CD14-positive monocyte (primary cell): ENCODE results near the gene FHOD3. TPM values are rescaled to one million over a fixed set of nuclear protein-coding genes. Genes with fewer than 3 reads are reported as not detected.

Experiments
- DNase-seq, 3 donors: peaks; one replicate each; pipeline ENCODE4 v3.0.0-alpha.2; 2011 to 2022
- H2AFZ ChIP-seq: 2 replicates; pipeline ENCODE4 v1.6.0; 2012; ENCODE audit warnings: mild to moderate bottlenecking, low read depth, low read length, inconsistent platforms; ENCODE audit not compliant: insufficient read depth, poor library complexity, severe bottlenecking
- H3K27ac ChIP-seq, 2 donors: 1 replicate in 1 of 2; 2 replicates in 1 of 2; pipeline ENCODE4 v1.5.1; 2012 to 2013; ENCODE audit warnings: low read length in 2 of 2, control low read depth in 1 of 2, inconsistent platforms in 1 of 2, low read depth in 1 of 2, mild to moderate bottlenecking in 1 of 2
- H3K27me3 ChIP-seq, 2 donors: one replicate each; pipeline versions ENCODE4 v1.6.0 to v1.6.1; 2011 to 2013; ENCODE audit warnings: low read length in 2 of 2; ENCODE audit not compliant: control insufficient read depth in 2 of 2, insufficient read depth in 2 of 2
- H3K36me3 ChIP-seq, 2 donors: replicated peaks in 1 of 2; 1 replicate in 1 of 2; 2 replicates in 1 of 2; pipeline versions ENCODE4 v1.5.1 to v1.6.1; 2012 to 2013; ENCODE audit warnings: low read length in 2 of 2, control low read depth in 1 of 2, inconsistent platforms in 1 of 2, mild to moderate bottlenecking in 1 of 2; ENCODE audit not compliant: insufficient read depth in 2 of 2, control insufficient read depth in 1 of 2
- H3K4me1 ChIP-seq, 2 donors: 1 replicate in 1 of 2; 2 replicates in 1 of 2; pipeline versions ENCODE4 v1.5.1 to v1.6.1; 2012 to 2013; ENCODE audit warnings: low read length in 2 of 2, control low read depth in 1 of 2, inconsistent platforms in 1 of 2, mild to moderate bottlenecking in 1 of 2, moderate library complexity in 1 of 2; ENCODE audit not compliant: insufficient read depth in 2 of 2, control insufficient read depth in 1 of 2
- H3K4me2 ChIP-seq: replicated peaks from 2 replicates; pipeline ENCODE3; 2012; ENCODE audit warnings: low read length, moderate library complexity, mild to moderate bottlenecking; ENCODE audit not compliant: poor library complexity, severe bottlenecking; ENCODE audit errors: extremely low read depth
- H3K4me3 ChIP-seq, 3 experiments: fragments of 200-600 bp in 1 of 3; sonication (generic) in 1 of 3; replicated peaks in 1 of 3; 1 replicate in 2 of 3; 2 replicates in 1 of 3; pipeline ENCODE4 v1.5.1; 2011 to 2013; ENCODE audit warnings: low read length in 3 of 3, mild to moderate bottlenecking in 3 of 3, control low read depth in 2 of 3, low read depth in 2 of 3, inconsistent platforms in 1 of 3, moderate library complexity in 1 of 3
- H3K79me2 ChIP-seq: 2 replicates; pipeline ENCODE4 v1.6.0; 2012; ENCODE audit warnings: mild to moderate bottlenecking, control low read depth, inconsistent platforms, low read length, moderate library complexity; ENCODE audit not compliant: insufficient read depth
- H3K9ac ChIP-seq: 2 replicates; pipeline ENCODE4 v1.6.0; 2017; ENCODE audit warnings: low read length, mild to moderate bottlenecking; ENCODE audit not compliant: insufficient read depth, poor library complexity, severe bottlenecking
- H3K9me3 ChIP-seq, 2 donors: replicated peaks in 1 of 2; 1 replicate in 1 of 2; 2 replicates in 1 of 2; pipeline versions ENCODE4 v1.5.1 to v1.6.1; 2012 to 2013; ENCODE audit warnings: low read length in 2 of 2, control low read depth in 1 of 2; ENCODE audit not compliant: control insufficient read depth in 1 of 2, insufficient read depth in 1 of 2
- H4K20me1 ChIP-seq: 2 replicates; pipeline ENCODE4 v1.6.0; 2012; ENCODE audit warnings: mild to moderate bottlenecking, low read length, control low read depth, moderate library complexity; ENCODE audit not compliant: insufficient read depth
- H3K27ac Mint-ChIP-seq, 7 donors: one replicate each; pipeline ENCODE4 v1.8.0; 2020; ENCODE audit warnings: mild to moderate bottlenecking in 7 of 7, mixed read lengths in 7 of 7, moderate library complexity in 6 of 7, inconsistent platforms in 2 of 7
- H3K27me3 Mint-ChIP-seq, 3 donors: one replicate each; pipeline ENCODE4 v1.8.0; 2021 to 2022; ENCODE audit warnings: low read depth in 3 of 3, mild to moderate bottlenecking in 3 of 3, mixed read lengths in 3 of 3, moderate library complexity in 3 of 3, inconsistent platforms in 1 of 3
- H3K36me3 Mint-ChIP-seq, 2 donors: one replicate each; pipeline ENCODE4 v1.8.0; 2020; ENCODE audit warnings: mixed read lengths in 2 of 2, inconsistent platforms in 1 of 2, mild to moderate bottlenecking in 1 of 2
- H3K4me1 Mint-ChIP-seq: one replicate; pipeline ENCODE4 v1.8.0; 2020; ENCODE audit warnings: mild to moderate bottlenecking, mixed read lengths
- H3K4me3 Mint-ChIP-seq, 2 donors: one replicate each; pipeline ENCODE4 v1.8.0; 2020; ENCODE audit warnings: mild to moderate bottlenecking in 2 of 2, mixed read lengths in 2 of 2, moderate library complexity in 1 of 2
- H3K9me3 Mint-ChIP-seq, 7 donors: one replicate each; pipeline ENCODE4 v1.8.0; 2020 to 2022; ENCODE audit warnings: mixed read lengths in 7 of 7, mild to moderate bottlenecking in 6 of 7, moderate library complexity in 6 of 7, inconsistent platforms in 2 of 7
- WGBS: methylation state at CpG from one replicate; pipeline ENCODE4 v1.1.5; 2013; ENCODE audit warnings: missing lambda C conversion rate; ENCODE audit not compliant: insufficient coverage; 5-methylcytosine and 5-hydroxymethylcytosine counted together
- intact Hi-C, 2 donors: fragments of 100-400 bp; cut with micrococcal nuclease; formaldehyde crosslinking; loops; one replicate each; pipeline versions ENCODE4 v1.15.0 to v1.15.1; 2023
- polyA plus RNA-seq, 3 donors: library from polyadenylated mRNA; depleted of rRNA in 1 of 3; unstranded in 2 of 3; stranded (reverse) in 1 of 3; fragments of 300-500 nt in 2 of 3; fragments of >200 nt in 1 of 3; fragmentation: Illumina TruSeq in 2 of 3; gene quantifications; 1 replicate in 2 of 3; 2 replicates in 1 of 3; pipeline ENCODE4 v1.2.3, GENCODE V29; 2012 to 2021
- TF ChIP-seq, protein P1 (sequence below): fragments of 200-600 bp; IDR thresholded peaks from one replicate; pipeline ENCODE4 v1.8.0; 2022; ENCODE audit warnings: antibody characterized with exemption, mild to moderate bottlenecking

The FHOD3 gene
- polyA plus RNA-seq, 3 donors: not detected

DNA sequence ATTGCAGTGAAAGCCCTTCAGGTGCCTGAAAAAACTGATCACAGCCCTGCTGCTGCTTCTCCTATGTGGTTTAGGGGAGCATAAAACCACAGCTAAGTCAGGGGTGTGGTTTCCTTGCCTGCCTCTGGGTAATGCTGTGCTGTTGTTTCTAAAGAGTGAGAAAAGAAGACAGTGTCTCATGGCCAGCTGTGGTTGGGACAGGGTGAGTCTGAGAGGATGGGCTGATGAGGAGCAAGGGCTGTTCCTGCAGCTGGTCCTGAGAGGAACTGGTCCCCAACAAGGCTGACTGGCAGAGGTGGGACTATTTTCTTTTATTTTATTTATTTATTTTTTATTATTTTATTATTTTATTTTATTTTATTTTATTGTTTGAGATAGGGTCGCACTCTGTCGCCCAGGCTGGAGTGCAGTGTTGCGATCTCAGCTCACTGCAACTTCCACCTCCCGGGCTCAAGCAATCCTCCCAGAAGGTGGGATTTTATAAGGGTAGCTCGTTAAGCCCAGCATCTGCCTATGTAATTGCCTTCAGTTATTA, 236.7 kb downstream of the FHOD3 start:
- peaks cover 0 to 12% (median 1%) of the 10 kb centered on the region in 7 donors for H3K9me3 Mint-ChIP-seq
- no peak overlapping the region for H3K4me3 ChIP-seq
- H3K4me2 ChIP-seq: no peak overlapping the region
- no peak for DNase-seq
- H2AFZ ChIP-seq: no peak overlapping the region
- H3K4me1 ChIP-seq: no peaks in the 10 kb centered on the region
- H3K79me2 ChIP-seq: no peaks in the 10 kb centered on the region
- H3K27me3 ChIP-seq: no peaks in the 10 kb centered on the region
- intact Hi-C loops: no loop called here
- no peak overlapping the region for H3K27ac ChIP-seq
- H3K27me3 Mint-ChIP-seq: peaks cover 0 to 3% (median 2%) of the 10 kb centered on the region in 3 donors
- no peaks in the 10 kb centered on the region for H3K36me3 Mint-ChIP-seq
- no peaks in the 10 kb centered on the region for H3K4me1 Mint-ChIP-seq
- no peaks in the 10 kb centered on the region for H3K36me3 ChIP-seq
- no peak overlapping the region for H3K9ac ChIP-seq
- no peak overlapping the region for H3K27ac Mint-ChIP-seq
- no CpG with 5 or more reads among the region's 5 CpGs for WGBS
- TF ChIP-seq, protein P1, sequence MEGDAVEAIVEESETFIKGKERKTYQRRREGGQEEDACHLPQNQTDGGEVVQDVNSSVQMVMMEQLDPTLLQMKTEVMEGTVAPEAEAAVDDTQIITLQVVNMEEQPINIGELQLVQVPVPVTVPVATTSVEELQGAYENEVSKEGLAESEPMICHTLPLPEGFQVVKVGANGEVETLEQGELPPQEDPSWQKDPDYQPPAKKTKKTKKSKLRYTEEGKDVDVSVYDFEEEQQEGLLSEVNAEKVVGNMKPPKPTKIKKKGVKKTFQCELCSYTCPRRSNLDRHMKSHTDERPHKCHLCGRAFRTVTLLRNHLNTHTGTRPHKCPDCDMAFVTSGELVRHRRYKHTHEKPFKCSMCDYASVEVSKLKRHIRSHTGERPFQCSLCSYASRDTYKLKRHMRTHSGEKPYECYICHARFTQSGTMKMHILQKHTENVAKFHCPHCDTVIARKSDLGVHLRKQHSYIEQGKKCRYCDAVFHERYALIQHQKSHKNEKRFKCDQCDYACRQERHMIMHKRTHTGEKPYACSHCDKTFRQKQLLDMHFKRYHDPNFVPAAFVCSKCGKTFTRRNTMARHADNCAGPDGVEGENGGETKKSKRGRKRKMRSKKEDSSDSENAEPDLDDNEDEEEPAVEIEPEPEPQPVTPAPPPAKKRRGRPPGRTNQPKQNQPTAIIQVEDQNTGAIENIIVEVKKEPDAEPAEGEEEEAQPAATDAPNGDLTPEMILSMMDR: no peak
- H4K20me1 ChIP-seq: no peaks in the 10 kb centered on the region
- H3K4me3 Mint-ChIP-seq: no peak overlapping the region
- peaks cover 0 to 4% of the 10 kb centered on the region in 2 donors for H3K9me3 ChIP-seq

DNA sequence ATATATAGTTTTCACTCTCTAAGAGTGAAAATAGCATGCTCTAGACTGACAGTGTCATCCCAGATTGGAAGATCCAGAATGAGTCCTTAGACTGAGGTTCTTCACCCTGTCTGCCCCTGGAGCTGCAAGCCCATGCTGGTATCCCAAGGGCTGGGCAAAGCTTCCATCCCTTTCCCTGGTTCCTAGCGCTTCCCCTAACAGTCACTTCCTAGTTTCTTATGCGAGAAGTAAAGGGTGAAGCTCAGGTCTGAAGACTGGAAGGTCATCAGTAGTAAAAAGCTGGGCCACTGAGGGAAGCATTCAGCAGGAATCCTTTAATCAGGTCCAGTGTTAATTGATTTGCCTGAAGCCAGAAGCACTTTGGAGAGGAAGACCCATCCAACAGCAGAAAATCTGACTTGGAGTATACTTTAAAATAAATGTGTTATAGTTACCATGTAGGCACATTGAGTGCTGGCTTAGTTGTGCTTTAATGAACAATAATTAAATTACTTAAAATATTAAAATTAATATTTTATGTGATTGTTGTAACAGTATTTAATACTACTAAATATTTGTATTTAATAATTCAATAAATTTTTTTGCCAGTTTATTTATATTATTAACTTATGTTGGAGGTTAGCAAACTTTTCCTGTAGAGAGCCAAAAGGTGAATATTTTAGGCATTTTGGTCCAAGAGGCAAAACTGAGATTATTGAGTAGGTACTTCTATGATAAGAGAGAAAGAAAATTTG, 237.9 kb downstream of the FHOD3 start:
- no CpG with 5 or more reads among the region's 2 CpGs for WGBS
- intact Hi-C loops: no loop called here
- TF ChIP-seq, protein P1: no peak
- peaks cover 0 to 3% (median 3%) of the 10 kb centered on the region in 3 donors for H3K27me3 Mint-ChIP-seq
- H3K27ac Mint-ChIP-seq: no peak overlapping the region
- Histone ChIP-seq H3K9me3 (peaks cover 0 to 4% of the 10 kb centered on the region in 2 donors), H3K4me1 (no peaks in the 10 kb centered on the region), H4K20me1 (no peaks in the 10 kb centered on the region), H3K4me3 (no peak overlapping the region), H3K27ac (no peak overlapping the region), H3K36me3 (no peaks in the 10 kb centered on the region), H2AFZ (no peak overlapping the region), H3K4me2 (no peak overlapping the region), H3K9ac (no peak overlapping the region), H3K79me2 (no peaks in the 10 kb centered on the region), H3K27me3 (no peaks in the 10 kb centered on the region)
- H3K9me3 Mint-ChIP-seq: peaks cover 0 to 15% (median 3%) of the 10 kb centered on the region in 7 donors
- no peaks in the 10 kb centered on the region for H3K4me1 Mint-ChIP-seq
- no peak for DNase-seq
- H3K36me3 Mint-ChIP-seq: no peaks in the 10 kb centered on the region
- no peak overlapping the region for H3K4me3 Mint-ChIP-seq
